OCI-LY7 (cell line): Measurements from ENCODE around the gene ATXN1. TPM values are rescaled to one million over a fixed set of nuclear protein-coding genes. Genes with fewer than 3 reads are reported as not detected.

Experiments used
- BruUV-seq: library from RNA; stranded (reverse); fragments of 400-500 nt; replicated peaks from 2 replicates; lab custom pipeline; 2021; lab: Mats Ljungman, UMichigan
- CTCF ChIA-PET: fragments of 300-600 bp; sonication (Branson Sonifier 250); formaldehyde crosslinking; loops from one replicate; lab custom pipeline; 2022; ENCODE audit warnings: antibody characterized with exemption; ENCODE audit not compliant: unreplicated experiment; lab: Charles Lee
- POLR2A ChIA-PET: fragments of 300-600 bp; sonication (Branson Sonifier 250); formaldehyde crosslinking; loops from one replicate; lab custom pipeline; 2022; ENCODE audit warnings: antibody characterized with exemption; lab: Charles Lee
- DNase-seq: peaks from one replicate; pipeline ENCODE4 v3.0.0-alpha.2; 2015; ENCODE audit warnings: low spot score
- H2AFZ ChIP-seq: fragments of 200-600 bp; sonication (generic), shearing (Covaris generic); 2 replicates; pipeline ENCODE4 v1.6.1; 2014; ENCODE audit warnings: mild to moderate bottlenecking, antibody characterized with exemption, low read length, moderate library complexity
- H3K27ac ChIP-seq: fragments of 200-600 bp; sonication (generic); 2 replicates; pipeline ENCODE4 v1.5.1; 2014; ENCODE audit warnings: mixed run types, low read depth, mild to moderate bottlenecking, moderate library complexity, low read length, inconsistent platforms; ENCODE audit not compliant: poor library complexity, severe bottlenecking
- H3K36me3 ChIP-seq: fragments of 200-600 bp; sonication (generic); 2 replicates; pipeline ENCODE4 v1.6.1; 2014; ENCODE audit warnings: mild to moderate bottlenecking, antibody characterized with exemption, low read length, moderate library complexity, mixed read lengths; ENCODE audit not compliant: insufficient read depth
- H3K4me1 ChIP-seq: fragments of 200-600 bp; sonication (generic); 2 replicates; pipeline ENCODE4 v1.5.1; 2014; ENCODE audit warnings: mild to moderate bottlenecking, low read length; ENCODE audit not compliant: insufficient read depth, poor library complexity, severe bottlenecking
- H3K4me2 ChIP-seq: fragments of 200-600 bp; sonication (generic); 2 replicates; pipeline ENCODE4 v1.6.1; 2014; ENCODE audit warnings: mild to moderate bottlenecking, low read length
- H3K4me3 ChIP-seq: fragments of 200-600 bp; sonication (generic); 2 replicates; pipeline ENCODE4 v1.5.1; 2014; ENCODE audit warnings: mild to moderate bottlenecking, low read depth, low read length; ENCODE audit not compliant: poor library complexity, severe bottlenecking
- H3K79me2 ChIP-seq: fragments of 200-600 bp; sonication (generic); 2 replicates; pipeline ENCODE4 v1.6.1; 2016; ENCODE audit warnings: low read depth, mild to moderate bottlenecking, low read length, moderate library complexity, mixed read lengths; ENCODE audit not compliant: insufficient read depth
- H3K9me2 ChIP-seq: fragments of 200-600 bp; sonication (generic); 2 replicates; pipeline ENCODE4 v1.6.1; 2016; ENCODE audit warnings: mild to moderate bottlenecking, low read length, mixed read lengths; ENCODE audit not compliant: insufficient read depth
- H3K9me3 ChIP-seq: fragments of 200-600 bp; sonication (generic); 2 replicates; pipeline ENCODE4 v1.6.1; 2014; ENCODE audit warnings: mild to moderate bottlenecking, mixed run types, low read length, mixed read lengths
- H4K20me1 ChIP-seq: fragments of 200-600 bp; sonication (generic); 2 replicates; pipeline ENCODE4 v1.6.1; 2014; ENCODE audit warnings: mild to moderate bottlenecking, antibody characterized with exemption, low read length, moderate library complexity, mixed read lengths; ENCODE audit not compliant: insufficient read depth
- EZH2phosphoT487 ChIP-seq: fragments of 200-600 bp; sonication (generic); IDR thresholded peaks from 2 replicates; pipeline ENCODE4 v1.6.1; 2018; ENCODE audit warnings: low read depth, borderline replicate concordance, mild to moderate bottlenecking, mixed run types, antibody characterized with exemption, low read length, moderate library complexity, mixed read lengths
- intact Hi-C: fragments of 100-400 bp; cut with micrococcal nuclease; formaldehyde crosslinking; loops from one replicate; pipeline ENCODE4 v1.10.0; 2022; ENCODE audit not compliant: unreplicated experiment
- total RNA-seq, 2 experiments: library from RNA; depleted of rRNA in 1 of 2; stranded (reverse); fragments of >200 nt in 1 of 2; shearing (Covaris generic) in 1 of 2; gene quantifications; 2 replicates each; pipeline ENCODE4 v1.2.3, GENCODE V29; 2014 to 2022
- TF ChIP-seq, protein P1 (sequence below): fragments of 200-600 bp; sonication (generic); conservative IDR thresholded peaks from 2 replicates; pipeline ENCODE4 v1.5.1; 2014; ENCODE audit warnings: mild to moderate bottlenecking, antibody characterized with exemption, low read length, moderate library complexity, mixed read lengths

Gene ATXN1
- total RNA-seq, 2 experiments from 2014 or later = not detected

DNA sequence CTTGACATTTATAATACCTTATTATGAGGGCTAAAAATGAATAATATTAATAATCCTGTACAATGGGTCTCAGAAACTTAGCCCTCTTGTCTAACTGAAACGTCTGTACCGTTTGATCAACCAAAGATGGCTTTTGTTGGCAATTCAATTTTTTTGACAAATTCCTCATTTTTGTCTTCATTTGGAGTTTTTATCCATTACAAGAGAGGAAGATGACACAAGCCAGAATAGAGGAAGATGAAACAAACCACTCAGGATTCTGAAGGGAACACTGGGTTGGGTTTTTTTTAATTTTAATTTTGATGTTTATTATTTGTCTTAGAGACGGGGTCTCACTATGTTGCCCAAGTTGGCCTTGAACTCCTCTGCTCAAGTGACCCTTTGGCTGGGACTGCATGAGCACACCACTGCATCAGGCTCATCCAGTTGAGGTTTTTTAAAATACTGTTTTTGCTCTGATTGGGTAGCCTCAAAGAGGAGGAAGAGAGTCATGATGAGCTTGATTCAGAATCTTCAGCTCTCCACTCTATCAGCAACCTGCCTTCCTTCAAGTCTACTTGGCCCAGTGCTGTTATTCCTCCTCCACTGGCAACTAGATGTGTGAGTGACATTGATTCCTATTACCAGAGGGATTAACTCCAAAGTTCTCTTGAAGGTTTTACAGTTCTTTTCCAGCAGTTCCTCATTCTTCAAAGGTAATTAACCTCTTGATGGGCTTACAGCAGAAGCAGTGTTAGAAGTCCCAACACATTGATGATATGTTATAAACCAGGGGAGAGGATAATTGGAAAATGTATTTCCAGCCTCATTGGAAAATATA lies 71.3 kb downstream of the ATXN1 start:
- H3K4me1 ChIP-seq = no peaks in the 10 kb centered on the region
- H3K4me3 ChIP-seq = no peak overlapping the region
- ChIA-PET CTCF (no interaction called here), POLR2A (interaction anchor here (0.5 kb wide), 1 partner anchor 141 kb away, joined by 6 read pairs; no protein-coding TSS in a partner anchor)
- H3K27ac ChIP-seq = no peak overlapping the region
- intact Hi-C loops = no loop called here
- no peaks in the 10 kb centered on the region for H3K79me2 ChIP-seq
- no peaks in the 10 kb centered on the region for H3K9me2 ChIP-seq
- BruUV-seq = no TSS peak
- H3K4me2 ChIP-seq = no peak overlapping the region
- no peaks in the 10 kb centered on the region for H3K9me3 ChIP-seq
- no peak for TF ChIP-seq EZH2phosphoT487
- TF ChIP-seq, protein P1, sequence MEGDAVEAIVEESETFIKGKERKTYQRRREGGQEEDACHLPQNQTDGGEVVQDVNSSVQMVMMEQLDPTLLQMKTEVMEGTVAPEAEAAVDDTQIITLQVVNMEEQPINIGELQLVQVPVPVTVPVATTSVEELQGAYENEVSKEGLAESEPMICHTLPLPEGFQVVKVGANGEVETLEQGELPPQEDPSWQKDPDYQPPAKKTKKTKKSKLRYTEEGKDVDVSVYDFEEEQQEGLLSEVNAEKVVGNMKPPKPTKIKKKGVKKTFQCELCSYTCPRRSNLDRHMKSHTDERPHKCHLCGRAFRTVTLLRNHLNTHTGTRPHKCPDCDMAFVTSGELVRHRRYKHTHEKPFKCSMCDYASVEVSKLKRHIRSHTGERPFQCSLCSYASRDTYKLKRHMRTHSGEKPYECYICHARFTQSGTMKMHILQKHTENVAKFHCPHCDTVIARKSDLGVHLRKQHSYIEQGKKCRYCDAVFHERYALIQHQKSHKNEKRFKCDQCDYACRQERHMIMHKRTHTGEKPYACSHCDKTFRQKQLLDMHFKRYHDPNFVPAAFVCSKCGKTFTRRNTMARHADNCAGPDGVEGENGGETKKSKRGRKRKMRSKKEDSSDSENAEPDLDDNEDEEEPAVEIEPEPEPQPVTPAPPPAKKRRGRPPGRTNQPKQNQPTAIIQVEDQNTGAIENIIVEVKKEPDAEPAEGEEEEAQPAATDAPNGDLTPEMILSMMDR = no peak
- H4K20me1 ChIP-seq = no peaks in the 10 kb centered on the region
- DNase-seq = no peak
- no peak overlapping the region for H2AFZ ChIP-seq
- no peaks in the 10 kb centered on the region for H3K36me3 ChIP-seq

DNA sequence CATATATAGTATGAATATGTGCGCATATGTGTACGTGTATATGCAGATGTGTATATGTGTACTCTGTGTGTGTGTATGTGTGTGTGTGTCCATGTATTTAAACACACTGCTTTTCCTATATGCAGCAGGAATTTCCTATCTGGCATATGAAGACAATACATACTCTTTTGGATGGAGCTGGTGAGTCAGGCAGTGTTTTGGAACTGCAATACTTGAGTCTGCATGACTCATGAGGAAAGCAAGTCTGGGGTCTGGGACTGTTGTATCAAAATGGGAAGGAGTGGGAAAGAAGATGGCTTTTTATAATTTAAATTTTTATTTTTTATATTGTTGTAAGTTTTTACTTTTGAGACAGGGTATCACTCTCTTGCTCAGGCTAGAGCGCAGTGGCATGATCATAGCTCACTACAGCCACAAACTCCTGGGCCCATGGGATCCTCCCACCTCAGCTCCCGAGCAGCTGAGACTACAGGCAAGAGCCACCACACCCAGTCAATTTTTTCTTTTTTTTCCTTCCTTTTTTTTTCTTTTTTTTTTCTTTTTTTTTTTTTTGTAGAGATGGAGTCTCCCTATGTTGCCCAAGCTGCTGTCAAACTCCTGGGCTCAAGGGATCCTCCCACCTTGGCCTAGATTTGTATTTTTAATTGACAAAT lies 72.2 kb downstream of the ATXN1 start:
- no peak overlapping the region for H3K4me2 ChIP-seq

More for the DNA sequence above, 72.2 kb downstream of the ATXN1 start:
- ChIA-PET CTCF (no interaction called here), POLR2A (no interaction called here)
- Histone ChIP-seq H3K4me1 (no peaks in the 10 kb centered on the region), H3K36me3 (no peaks in the 10 kb centered on the region), H3K27ac (no peak overlapping the region), H2AFZ (no peak overlapping the region), H3K79me2 (no peaks in the 10 kb centered on the region), H3K4me3 (no peak overlapping the region), H4K20me1 (no peaks in the 10 kb centered on the region), H3K9me3 (no peaks in the 10 kb centered on the region), H3K9me2 (no peaks in the 10 kb centered on the region)
- no TSS peak for BruUV-seq
- intact Hi-C loops = no loop called here
- TF ChIP-seq, protein P1 = no peak
- no peak for TF ChIP-seq EZH2phosphoT487
- no peak for DNase-seq
